HEK293T (cell line): ENCODE results near the gene MAP7.

Experiments used
- CTCF ChIA-PET: fragments of 350-600 bp; formaldehyde crosslinking; extraction: SDS; loops from one replicate; lab custom pipeline; 2021; ENCODE audit warnings: antibody characterized with exemption, inconsistent platforms; lab: Yijun Ruan, JAX
- POLR2A ChIA-PET: fragments of 350-600 bp; formaldehyde crosslinking; extraction: SDS; loops from one replicate; lab custom pipeline; 2020; ENCODE audit warnings: antibody characterized with exemption, inconsistent platforms; lab: Yijun Ruan, JAX
- DNase-seq: peaks from one replicate; pipeline ENCODE4 v3.0.0; 2012; ENCODE audit warnings: mixed read lengths; ENCODE audit errors: extremely low spot score
- ARNT ChIP-seq: fragments of 450-650 bp; IDR thresholded peaks from 2 replicates; pipeline ENCODE4 v1.6.1; 2017; ENCODE audit warnings: mild to moderate bottlenecking
- BHLHE40 ChIP-seq: fragments of 450-650 bp; IDR thresholded peaks from 2 replicates; pipeline ENCODE4 v1.6.1; 2016; ENCODE audit warnings: mild to moderate bottlenecking, moderate library complexity, borderline replicate concordance
- CTBP1 ChIP-seq: fragments of 450-650 bp; IDR thresholded peaks from 2 replicates; pipeline ENCODE4 v1.6.1; 2016; ENCODE audit warnings: borderline replicate concordance
- ELF4 ChIP-seq: fragments of 450-650 bp; IDR thresholded peaks from 2 replicates; pipeline ENCODE4 v1.6.1; 2017; ENCODE audit warnings: antibody characterized with exemption
- FOXA1 ChIP-seq: fragments of 450-650 bp; IDR thresholded peaks from 2 replicates; pipeline ENCODE4 v1.6.1; 2016; ENCODE audit warnings: mild to moderate bottlenecking
- FOXK2 ChIP-seq: fragments of 450-650 bp; IDR thresholded peaks from 2 replicates; pipeline ENCODE4 v1.6.1; 2016; ENCODE audit warnings: mild to moderate bottlenecking
- FOXM1 ChIP-seq: fragments of 450-650 bp; IDR thresholded peaks from 2 replicates; pipeline ENCODE4 v1.6.1; 2017; ENCODE audit warnings: mild to moderate bottlenecking, borderline replicate concordance
- HDGF ChIP-seq: fragments of 450-650 bp; IDR thresholded peaks from 2 replicates; pipeline ENCODE4 v1.6.1; 2017; ENCODE audit warnings: antibody characterized with exemption, borderline replicate concordance
- L3MBTL2 ChIP-seq: fragments of 450-650 bp; conservative IDR thresholded peaks from 2 replicates; pipeline ENCODE4 v1.6.1; 2016; ENCODE audit warnings: mild to moderate bottlenecking
- LEF1 ChIP-seq: fragments of 450-650 bp; IDR thresholded peaks from 2 replicates; pipeline ENCODE4 v1.6.1; 2017; ENCODE audit warnings: mild to moderate bottlenecking, borderline replicate concordance
- NFRKB ChIP-seq: fragments of 450-650 bp; IDR thresholded peaks from 2 replicates; pipeline ENCODE4 v1.6.1; 2016; ENCODE audit warnings: mild to moderate bottlenecking, moderate library complexity
- PKNOX1 ChIP-seq: fragments of 450-650 bp; IDR thresholded peaks from 2 replicates; pipeline ENCODE4 v1.6.1; 2016
- SP1 ChIP-seq: fragments of 450-650 bp; IDR thresholded peaks from 2 replicates; pipeline ENCODE4 v1.6.1; 2017
- SUZ12 ChIP-seq: fragments of 450-650 bp; IDR thresholded peaks from 2 replicates; pipeline ENCODE4 v1.6.1; 2016; ENCODE audit warnings: mild to moderate bottlenecking
- TARDBP ChIP-seq: fragments of 450-650 bp; IDR thresholded peaks from 2 replicates; pipeline ENCODE4 v1.6.1; 2016
- ZNF384 ChIP-seq: fragments of 450-650 bp; IDR thresholded peaks from 2 replicates; pipeline ENCODE4 v1.6.1; 2016

The MAP7 gene

GRCh38 chr6:136563386-136564152, 13.3 kb upstream of the MAP7 start:
- CTCF ChIA-PET = interaction anchor here (0.7 to 1.8 kb wide), 2 partner anchors 12 to 39 kb away, joined by 3 to 5 read pairs; no protein-coding TSS in a partner anchor
- TF ChIP-seq ZNF384 (no peak), BHLHE40 (no peak), SP1 (no peak), FOXM1 (no peak), ELF4 (no peak), LEF1 (no peak), NFRKB (no peak), TARDBP (no peak)
- POLR2A ChIA-PET = no interaction called here
- no peak for DNase-seq

GRCh38 chr6:136562211-136562610, 12.0 kb upstream of the MAP7 start:
- ChIA-PET CTCF (interaction anchor here (1.0 kb wide), 1 partner anchor 12 kb away, joined by 4 read pairs; no protein-coding TSS in a partner anchor), POLR2A (no interaction called here)
- TF ChIP-seq CTBP1 = no peak
- no peak for TF ChIP-seq SUZ12
- no peak for TF ChIP-seq BHLHE40
- no peak for TF ChIP-seq ZNF384
- TF ChIP-seq ELF4 = no peak
- no peak for TF ChIP-seq PKNOX1
- TF ChIP-seq FOXA1 = no peak
- TF ChIP-seq NFRKB = no peak
- TF ChIP-seq ARNT = no peak
- TF ChIP-seq FOXK2 = no peak
- no peak for TF ChIP-seq TARDBP
- DNase-seq = no peak

DNA sequence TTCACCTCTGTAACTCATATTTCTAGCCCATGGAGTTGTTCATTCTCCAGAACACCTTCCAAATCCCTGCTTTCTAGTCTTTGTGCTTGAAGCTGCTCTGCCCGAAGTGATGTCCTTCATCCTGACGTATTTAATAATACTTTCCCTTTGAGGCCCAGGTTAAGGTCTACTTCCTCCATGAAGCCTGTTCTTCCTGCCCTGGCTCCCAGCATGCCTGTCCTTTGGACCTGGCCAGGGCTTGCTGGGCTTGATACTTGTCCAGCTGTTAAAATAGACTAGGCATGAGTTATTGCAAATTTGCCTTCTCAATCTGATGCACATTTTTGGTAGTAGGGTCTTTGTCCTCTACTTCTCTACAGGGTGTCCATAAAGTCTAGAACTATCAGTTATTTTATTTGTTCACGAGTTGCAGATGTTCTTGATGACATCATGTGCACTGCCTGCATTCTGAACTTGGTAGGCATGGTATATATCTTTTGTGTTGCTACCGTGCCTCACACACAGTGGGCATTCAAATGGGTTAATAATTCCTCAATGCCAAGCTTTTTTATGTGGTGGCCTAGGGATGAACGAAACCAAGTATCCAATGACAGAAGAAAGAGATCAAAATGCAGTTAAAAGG, 3.1 kb upstream of the MAP7 start:
- POLR2A ChIA-PET = interaction anchor here (1.0 kb wide), 1 partner anchor 263 kb away, joined by 4 read pairs; the partner anchor contains the start of gene BCLAF1
- CTCF ChIA-PET = no interaction called here
- no peak for TF ChIP-seq CTBP1
- no peak for TF ChIP-seq SP1
- TF ChIP-seq PKNOX1 = no peak
- TF ChIP-seq FOXM1 = no peak
- TF ChIP-seq NFRKB = no peak
- no peak for TF ChIP-seq TARDBP
- no peak for TF ChIP-seq ARNT
- no peak for TF ChIP-seq HDGF
- no peak for TF ChIP-seq ZNF384
- TF ChIP-seq SUZ12 = no peak
- TF ChIP-seq FOXK2 = no peak
- TF ChIP-seq BHLHE40 = no peak
- no peak for TF ChIP-seq L3MBTL2
- TF ChIP-seq LEF1 = no peak
- no peak for TF ChIP-seq FOXA1
- TF ChIP-seq ELF4 = no peak
- DNase-seq = no peak

- CTCF ChIA-PET = interaction anchor here (0.6 kb wide), 1 partner anchor 322 kb away, joined by 5 read pairs; no protein-coding TSS in a partner anchor
- TF ChIP-seq HDGF (no peak), BHLHE40 (no peak), SUZ12 (no peak), CTBP1 (no peak)
Measured at GRCh38 chr6:136552054-136552453, 1.8 kb upstream of the MAP7 start.

GRCh38 chr6:136551103-136551502, 881 bp upstream of the MAP7 start:
- ChIA-PET POLR2A (interaction anchor here (1.0 to 1.8 kb wide), 2 partner anchors 25 to 261 kb away, joined by 4 to 5 read pairs; partner anchors contain the start of gene BCLAF1), CTCF (interaction anchor here (0.7 to 2.5 kb wide), 13 partner anchors 9 to 1128 kb away, joined by 3 to 12 read pairs (median 4); partner anchors contain the start of genes BCLAF1, MAP3K5 and MTFR2)
- no peak for DNase-seq
- TF ChIP-seq FOXM1 = no peak
- no peak for TF ChIP-seq L3MBTL2
- TF ChIP-seq SUZ12 = no peak
- TF ChIP-seq ARNT = no peak
- no peak for TF ChIP-seq LEF1
- TF ChIP-seq ELF4 = no peak
- no peak for TF ChIP-seq HDGF
- no peak for TF ChIP-seq CTBP1
- no peak for TF ChIP-seq BHLHE40
- no peak for TF ChIP-seq ZNF384
- TF ChIP-seq FOXK2 = no peak
- no peak for TF ChIP-seq NFRKB
- no peak for TF ChIP-seq TARDBP
- TF ChIP-seq SP1 = no peak
- TF ChIP-seq FOXA1 = no peak
- no peak for TF ChIP-seq PKNOX1

More at GRCh38 chr6:136552054-136552453, 1.8 kb upstream of the MAP7 start:
- DNase-seq = no peak
- POLR2A ChIA-PET = no interaction called here

- DNase-seq = peak; percentile 75
- POLR2A ChIA-PET = interaction anchor here (1.1 to 2.3 kb wide), 3 partner anchors 24 to 299 kb away, joined by 3 to 12 read pairs (median 5); partner anchors contain the start of genes BCLAF1 and MTFR2
- TF ChIP-seq L3MBTL2 = no peak; the same call in 1 of the 2 replicates
- no peak for TF ChIP-seq ZNF384
- TF ChIP-seq CTBP1 = no peak
- no peak for TF ChIP-seq FOXK2
- TF ChIP-seq PKNOX1 = no peak
- no peak for TF ChIP-seq SUZ12
- no peak for TF ChIP-seq FOXM1
- no peak for TF ChIP-seq HDGF
- no peak for TF ChIP-seq ELF4
- TF ChIP-seq TARDBP = no peak
- no peak for TF ChIP-seq BHLHE40
- TF ChIP-seq NFRKB = no peak
- no peak for TF ChIP-seq SP1
- no peak for TF ChIP-seq ARNT
- TF ChIP-seq LEF1 = no peak
- TF ChIP-seq FOXA1 = no peak
- CTCF ChIA-PET = interaction anchor here (0.6 to 2.5 kb wide), 17 partner anchors 9 to 306 kb away, joined by 3 to 12 read pairs (median 3); partner anchors contain the start of genes BCLAF1 and MTFR2
Measured at GRCh38 chr6:136550045-136550329, 235 bp downstream of the MAP7 start.
